Panc1 (cell line): Measurements from ENCODE around the gene P2RY12.

Experiments used
- POLR2AphosphoS5 ChIP-seq: IDR thresholded peaks from 2 replicates; pipeline ENCODE4 v1.6.1; 2012; ENCODE audit warnings: mild to moderate bottlenecking, low read depth, low read length, moderate library complexity
- TCF7L2 ChIP-seq: IDR thresholded peaks from 2 replicates; pipeline ENCODE4 v1.6.1; 2011; ENCODE audit warnings: mild to moderate bottlenecking, low read depth, low read length, inconsistent platforms
- TF ChIP-seq, protein P1 (sequence below): fragments of 450-650 bp; IDR thresholded peaks from 2 replicates; pipeline ENCODE4 v1.5.1; 2017; ENCODE audit warnings: mild to moderate bottlenecking
- TF ChIP-seq, protein P2 (sequence below), 2 experiments: IDR thresholded peaks; 2 replicates each; pipeline ENCODE4 v1.6.1; 2011 to 2012; ENCODE audit warnings: low read depth in 2 of 2, control low read depth in 1 of 2, low read length in 1 of 2, mild to moderate bottlenecking in 1 of 2, moderate library complexity in 1 of 2; ENCODE audit not compliant: insufficient read depth in 1 of 2

DNA sequence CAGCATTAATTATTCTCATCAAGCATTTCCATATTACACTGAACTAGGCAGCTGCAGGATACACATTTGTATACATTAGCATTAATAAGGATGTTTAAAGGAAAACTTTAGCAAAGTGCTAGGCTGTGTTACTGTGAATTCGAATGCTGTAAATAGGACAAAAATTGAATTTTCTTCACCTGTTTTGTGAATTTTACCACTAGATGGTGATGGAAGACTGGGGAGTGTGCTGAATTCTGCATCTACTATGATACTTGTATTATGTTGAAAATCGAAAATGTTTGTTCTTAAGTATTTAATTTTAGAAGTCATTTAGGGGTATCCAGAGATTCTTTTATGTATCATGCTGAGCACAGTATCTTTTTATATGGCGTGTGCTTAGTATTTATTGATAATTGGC is 93.9 kb downstream of the P2RY12 start:
- TF ChIP-seq, protein P1, sequence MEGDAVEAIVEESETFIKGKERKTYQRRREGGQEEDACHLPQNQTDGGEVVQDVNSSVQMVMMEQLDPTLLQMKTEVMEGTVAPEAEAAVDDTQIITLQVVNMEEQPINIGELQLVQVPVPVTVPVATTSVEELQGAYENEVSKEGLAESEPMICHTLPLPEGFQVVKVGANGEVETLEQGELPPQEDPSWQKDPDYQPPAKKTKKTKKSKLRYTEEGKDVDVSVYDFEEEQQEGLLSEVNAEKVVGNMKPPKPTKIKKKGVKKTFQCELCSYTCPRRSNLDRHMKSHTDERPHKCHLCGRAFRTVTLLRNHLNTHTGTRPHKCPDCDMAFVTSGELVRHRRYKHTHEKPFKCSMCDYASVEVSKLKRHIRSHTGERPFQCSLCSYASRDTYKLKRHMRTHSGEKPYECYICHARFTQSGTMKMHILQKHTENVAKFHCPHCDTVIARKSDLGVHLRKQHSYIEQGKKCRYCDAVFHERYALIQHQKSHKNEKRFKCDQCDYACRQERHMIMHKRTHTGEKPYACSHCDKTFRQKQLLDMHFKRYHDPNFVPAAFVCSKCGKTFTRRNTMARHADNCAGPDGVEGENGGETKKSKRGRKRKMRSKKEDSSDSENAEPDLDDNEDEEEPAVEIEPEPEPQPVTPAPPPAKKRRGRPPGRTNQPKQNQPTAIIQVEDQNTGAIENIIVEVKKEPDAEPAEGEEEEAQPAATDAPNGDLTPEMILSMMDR: peak; percentile 58; the same call in 1 of the 2 replicates
- TF ChIP-seq, protein P2, sequence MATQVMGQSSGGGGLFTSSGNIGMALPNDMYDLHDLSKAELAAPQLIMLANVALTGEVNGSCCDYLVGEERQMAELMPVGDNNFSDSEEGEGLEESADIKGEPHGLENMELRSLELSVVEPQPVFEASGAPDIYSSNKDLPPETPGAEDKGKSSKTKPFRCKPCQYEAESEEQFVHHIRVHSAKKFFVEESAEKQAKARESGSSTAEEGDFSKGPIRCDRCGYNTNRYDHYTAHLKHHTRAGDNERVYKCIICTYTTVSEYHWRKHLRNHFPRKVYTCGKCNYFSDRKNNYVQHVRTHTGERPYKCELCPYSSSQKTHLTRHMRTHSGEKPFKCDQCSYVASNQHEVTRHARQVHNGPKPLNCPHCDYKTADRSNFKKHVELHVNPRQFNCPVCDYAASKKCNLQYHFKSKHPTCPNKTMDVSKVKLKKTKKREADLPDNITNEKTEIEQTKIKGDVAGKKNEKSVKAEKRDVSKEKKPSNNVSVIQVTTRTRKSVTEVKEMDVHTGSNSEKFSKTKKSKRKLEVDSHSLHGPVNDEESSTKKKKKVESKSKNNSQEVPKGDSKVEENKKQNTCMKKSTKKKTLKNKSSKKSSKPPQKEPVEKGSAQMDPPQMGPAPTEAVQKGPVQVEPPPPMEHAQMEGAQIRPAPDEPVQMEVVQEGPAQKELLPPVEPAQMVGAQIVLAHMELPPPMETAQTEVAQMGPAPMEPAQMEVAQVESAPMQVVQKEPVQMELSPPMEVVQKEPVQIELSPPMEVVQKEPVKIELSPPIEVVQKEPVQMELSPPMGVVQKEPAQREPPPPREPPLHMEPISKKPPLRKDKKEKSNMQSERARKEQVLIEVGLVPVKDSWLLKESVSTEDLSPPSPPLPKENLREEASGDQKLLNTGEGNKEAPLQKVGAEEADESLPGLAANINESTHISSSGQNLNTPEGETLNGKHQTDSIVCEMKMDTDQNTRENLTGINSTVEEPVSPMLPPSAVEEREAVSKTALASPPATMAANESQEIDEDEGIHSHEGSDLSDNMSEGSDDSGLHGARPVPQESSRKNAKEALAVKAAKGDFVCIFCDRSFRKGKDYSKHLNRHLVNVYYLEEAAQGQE (IDR thresholded peaks at IDR 0.05; ENCODE audit: insufficient read depth in 1 of 2, low read depth in 2 of 2, low read length in 1 of 2): no peak
- TF ChIP-seq POLR2AphosphoS5: no peak
- TF ChIP-seq TCF7L2: no peak
